ENCODE data around the gene PLCB4. TPM values are rescaled to one million over a fixed set of nuclear protein-coding genes. Genes with fewer than 3 reads are reported as not detected.

PLCB4 gene
- total and polyA plus RNA-seq, 8 donors = 6.2 to 15.3 (median 9.4) TPM

DNA sequence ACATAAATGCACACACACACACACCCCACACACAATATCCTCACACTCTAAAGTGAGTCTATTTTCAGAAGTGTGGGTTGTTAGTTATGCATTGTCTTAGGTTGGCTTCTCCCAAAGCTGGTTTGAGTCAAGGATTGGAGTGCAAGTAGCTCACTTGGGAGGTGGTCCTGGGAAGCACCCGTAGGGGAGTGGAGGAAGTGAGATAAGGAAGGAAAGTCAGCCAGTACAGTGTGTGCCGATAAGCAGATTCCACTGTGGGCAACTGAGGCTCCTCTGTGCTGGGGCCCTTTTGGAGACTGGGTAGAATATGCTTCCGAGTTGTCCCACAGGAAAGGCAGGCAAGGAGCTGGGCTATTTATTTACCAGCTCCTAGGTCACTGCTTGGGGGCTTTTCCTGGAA is 67.2 kb downstream of the PLCB4 start:
- ATAC-seq (no peak), DNase-seq (no peak)
- TF ChIP-seq, protein P1, sequence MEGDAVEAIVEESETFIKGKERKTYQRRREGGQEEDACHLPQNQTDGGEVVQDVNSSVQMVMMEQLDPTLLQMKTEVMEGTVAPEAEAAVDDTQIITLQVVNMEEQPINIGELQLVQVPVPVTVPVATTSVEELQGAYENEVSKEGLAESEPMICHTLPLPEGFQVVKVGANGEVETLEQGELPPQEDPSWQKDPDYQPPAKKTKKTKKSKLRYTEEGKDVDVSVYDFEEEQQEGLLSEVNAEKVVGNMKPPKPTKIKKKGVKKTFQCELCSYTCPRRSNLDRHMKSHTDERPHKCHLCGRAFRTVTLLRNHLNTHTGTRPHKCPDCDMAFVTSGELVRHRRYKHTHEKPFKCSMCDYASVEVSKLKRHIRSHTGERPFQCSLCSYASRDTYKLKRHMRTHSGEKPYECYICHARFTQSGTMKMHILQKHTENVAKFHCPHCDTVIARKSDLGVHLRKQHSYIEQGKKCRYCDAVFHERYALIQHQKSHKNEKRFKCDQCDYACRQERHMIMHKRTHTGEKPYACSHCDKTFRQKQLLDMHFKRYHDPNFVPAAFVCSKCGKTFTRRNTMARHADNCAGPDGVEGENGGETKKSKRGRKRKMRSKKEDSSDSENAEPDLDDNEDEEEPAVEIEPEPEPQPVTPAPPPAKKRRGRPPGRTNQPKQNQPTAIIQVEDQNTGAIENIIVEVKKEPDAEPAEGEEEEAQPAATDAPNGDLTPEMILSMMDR (IDR thresholded peaks at IDR 0.05) = no peak
- Histone ChIP-seq H3K27me3 (no peaks in the 10 kb centered on the region), H3K9me3 (peaks cover 0 to 22% of the 10 kb centered on the region in 2 donors), H3K27ac (no peak overlapping the region), H3K4me3 (no peak overlapping the region), H3K4me1 (no peaks in the 10 kb centered on the region), H3K36me3 (no peaks in the 10 kb centered on the region)
- intact Hi-C loops (cut with DNase I) = no loop called here

DNA sequence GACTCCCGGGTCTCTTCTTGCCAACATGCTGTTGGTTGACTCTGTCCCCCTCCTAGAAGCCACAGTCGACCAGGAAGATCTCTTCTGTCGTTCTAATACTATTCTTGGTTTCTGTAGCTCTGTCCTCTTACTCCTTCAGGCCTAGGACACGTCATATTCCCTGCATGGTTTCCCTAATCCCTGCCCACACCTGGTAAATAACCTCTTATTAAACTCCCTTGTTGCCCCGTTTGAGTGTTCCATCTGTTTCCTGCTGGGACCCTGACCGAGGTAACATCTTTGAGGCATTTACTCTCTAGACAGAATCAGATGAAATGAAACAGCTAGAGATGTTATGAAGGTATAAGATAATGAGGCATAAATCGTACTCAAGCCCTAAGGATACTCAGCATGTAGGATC is 68.1 kb downstream of the PLCB4 start:
- Histone ChIP-seq H3K4me3 (no peak overlapping the region), H3K9me3 (peaks cover 0 to 13% of the 10 kb centered on the region in 2 donors), H3K36me3 (no peaks in the 10 kb centered on the region), H3K27me3 (no peaks in the 10 kb centered on the region), H3K4me1 (no peaks in the 10 kb centered on the region), H3K27ac (no peak overlapping the region)
- TF ChIP-seq, protein P1 (IDR thresholded peaks at IDR 0.05) = no peak
- intact Hi-C loops (cut with DNase I) = no loop called here
- DNase-seq (no peak), ATAC-seq (no peak)

DNA sequence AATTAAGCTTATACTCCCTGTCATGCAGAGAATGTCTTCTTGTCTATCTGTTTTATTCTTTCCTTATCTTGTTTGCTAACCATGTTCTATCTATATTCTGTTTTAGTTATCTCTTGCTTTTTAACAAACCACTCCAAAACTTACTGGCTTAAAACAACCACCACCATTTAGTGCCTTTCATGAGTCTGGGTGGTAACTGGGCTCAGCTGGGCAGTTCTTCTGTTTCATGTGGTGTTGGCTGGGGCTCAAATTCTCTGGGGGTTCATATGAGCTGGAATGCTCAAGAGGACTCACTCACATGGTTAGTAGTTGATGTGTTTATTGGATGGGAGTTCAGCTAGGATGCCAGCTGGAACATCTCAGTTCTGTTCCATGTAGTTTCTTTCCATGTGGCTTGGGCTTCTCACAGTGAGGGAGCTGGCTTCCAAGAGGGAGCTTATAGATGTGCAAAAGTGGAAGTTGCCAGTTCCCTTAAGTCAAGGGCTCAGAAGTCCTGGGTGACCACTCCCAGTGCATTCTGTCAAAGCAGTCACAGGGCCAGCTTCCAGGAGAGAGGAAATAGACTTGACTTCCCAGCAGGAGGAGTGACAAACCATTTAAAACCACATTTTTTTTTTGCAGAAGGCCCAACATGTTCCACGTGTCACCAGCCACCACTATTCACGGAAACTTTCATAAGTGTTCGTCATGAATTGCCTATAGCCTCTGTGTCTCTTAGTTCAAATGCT is 70.4 kb downstream of the PLCB4 start:
- peak; percentile 38 for ATAC-seq
- intact Hi-C loops (cut with DNase I) = no loop called here

DNA sequence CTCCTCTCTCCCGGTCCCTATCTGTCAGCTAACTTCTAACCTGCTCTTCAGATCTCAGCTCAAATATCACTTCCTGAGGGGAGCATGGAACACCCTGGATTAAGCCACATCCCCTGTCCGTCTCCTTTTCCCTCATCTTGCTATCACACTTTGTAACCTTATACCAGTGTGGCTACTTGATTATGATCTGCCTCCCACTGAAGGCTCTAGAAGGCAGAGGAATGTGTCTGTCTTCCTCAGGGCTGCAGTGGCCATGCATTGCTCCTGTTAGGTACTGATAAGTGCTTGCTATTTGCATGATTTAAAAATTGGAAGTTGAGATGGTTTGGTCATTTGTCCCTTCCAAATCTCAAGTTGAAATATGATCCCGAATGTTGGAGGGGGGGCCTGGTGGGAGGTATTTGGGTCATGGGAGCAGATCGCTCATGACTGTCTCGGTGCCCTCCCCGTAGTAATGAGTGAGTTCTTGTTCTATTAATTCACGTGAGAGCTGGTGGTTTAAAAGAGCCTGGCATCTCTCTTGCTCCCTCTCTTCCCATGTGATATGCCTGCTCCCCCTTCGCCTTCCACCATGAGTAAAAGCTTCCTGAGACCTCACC is 71.4 kb downstream of the PLCB4 start:
- intact Hi-C loops (cut with DNase I) = no loop called here
- H3K9me3 ChIP-seq = peaks cover 0 to 6% of the 10 kb centered on the region in 2 donors
- no peak overlapping the region for H3K4me3 ChIP-seq
- no peak overlapping the region for H3K27ac ChIP-seq
- TF ChIP-seq, protein P1 (IDR thresholded peaks at IDR 0.05) = no peak
- H3K36me3 ChIP-seq = no peaks in the 10 kb centered on the region
- H3K4me1 ChIP-seq = peaks cover 0 to 5% of the 10 kb centered on the region in 2 donors
- no peak for ATAC-seq
- no peak for DNase-seq
- no peaks in the 10 kb centered on the region for H3K27me3 ChIP-seq

More for the DNA sequence above, 70.4 kb downstream of the PLCB4 start:
- Histone ChIP-seq H3K36me3 (no peaks in the 10 kb centered on the region), H3K27me3 (no peaks in the 10 kb centered on the region), H3K27ac (no peak overlapping the region), H3K4me1 (no peaks in the 10 kb centered on the region), H3K9me3 (peaks cover 0 to 6% of the 10 kb centered on the region in 2 donors), H3K4me3 (no peak overlapping the region)
- TF ChIP-seq, protein P1 (IDR thresholded peaks at IDR 0.05) = no peak
- no peak for DNase-seq

DNA sequence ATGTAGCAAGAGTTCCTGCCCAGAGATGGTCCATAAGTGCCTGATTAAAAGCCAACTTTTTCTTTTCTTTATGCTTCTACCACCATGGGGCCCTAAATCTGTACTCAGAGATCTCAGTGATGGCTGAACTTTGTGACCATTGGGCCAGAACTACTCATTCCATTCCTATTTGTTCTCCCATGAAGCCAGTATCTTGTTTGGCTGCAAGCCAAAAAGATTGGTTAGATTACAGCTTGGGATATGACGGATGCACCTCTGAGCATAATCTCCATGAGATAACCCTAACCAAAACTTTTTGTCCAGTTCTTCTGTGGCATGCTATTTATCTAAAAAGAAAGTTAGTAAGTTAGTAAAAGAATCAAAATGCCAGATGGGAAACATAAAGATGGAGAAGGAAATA is 72.2 kb downstream of the PLCB4 start:
- Histone ChIP-seq H3K27me3 (no peaks in the 10 kb centered on the region), H3K4me1 (peaks cover 0 to 6% of the 10 kb centered on the region in 2 donors), H3K27ac (no peak overlapping the region), H3K9me3 (peaks cover 0 to 6% of the 10 kb centered on the region in 2 donors), H3K4me3 (no peak overlapping the region), H3K36me3 (no peaks in the 10 kb centered on the region)
- intact Hi-C loops (cut with DNase I) = no loop called here
- ATAC-seq = no peak
- TF ChIP-seq, protein P1 (IDR thresholded peaks at IDR 0.05) = no peak
- no peak for DNase-seq
